HG02678 (cell line): ENCODE measurements around the gene RAB2B.

Source experiments
- ATAC-seq: cut with Tn5 transposase; IDR thresholded peaks from one replicate; pipeline ENCODE4 v1.9.1; 2021; ENCODE audit warnings: mild to moderate bottlenecking, moderate library complexity; ENCODE audit not compliant: unreplicated experiment

The RAB2B gene

GRCh38 chr14:21476925-21477681 is at the start of gene RAB2B, which contains the start of gene TOX4:
RAB2B (minus strand) TSS chr14:21476959; CDS start chr14:21476872, 87 bp downstream.
TOX4 (plus strand) TSS chr14:21477195; CDS start chr14:21477279, 84 bp downstream.
- peak; percentile 100 for ATAC-seq

- ATAC-seq = peak; percentile 64
Measured at GRCh38 chr14:21525962-21526671, 49.4 kb upstream of the RAB2B start, which contains the start of gene SALL2. SALL2 (minus strand) TSS chr14:21526346; CDS start chr14:21526127, 219 bp downstream.

GRCh38 chr14:21525571-21525961 is 48.8 kb upstream of the RAB2B start:
- no peak for ATAC-seq

- ATAC-seq = no peak
Measured at GRCh38 chr14:21524575-21525490, 48.1 kb upstream of the RAB2B start.

GRCh38 chr14:21523203-21523602 is 46.4 kb upstream of the RAB2B start:
- no peak for ATAC-seq

GRCh38 chr14:21521501-21521900 is 44.7 kb upstream of the RAB2B start:
- ATAC-seq = no peak

GRCh38 chr14:21520767-21521166 is 44.0 kb upstream of the RAB2B start:
- no peak for ATAC-seq

- no peak for ATAC-seq
Measured at GRCh38 chr14:21518725-21519124, 42.0 kb upstream of the RAB2B start.

GRCh38 chr14:21514341-21514740 is 37.6 kb upstream of the RAB2B start:
- no peak for ATAC-seq

- peak; percentile 98 for ATAC-seq
Measured at GRCh38 chr14:21510735-21511657, 34.2 kb upstream of the RAB2B start, which contains the start of gene METTL3. METTL3 (minus strand) TSS chr14:21511340; CDS start chr14:21511223, 117 bp downstream.

- no peak for ATAC-seq
Measured at GRCh38 chr14:21509432-21510143, 32.8 kb upstream of the RAB2B start.

GRCh38 chr14:21506557-21506956 is 29.8 kb upstream of the RAB2B start:
- ATAC-seq = no peak

- ATAC-seq = peak; percentile 85
Measured at GRCh38 chr14:21505012-21505553, 28.3 kb upstream of the RAB2B start.

- ATAC-seq = no peak
Measured at GRCh38 chr14:21503376-21503775, 26.6 kb upstream of the RAB2B start.

- ATAC-seq = no peak
Measured at GRCh38 chr14:21501568-21501967, 24.8 kb upstream of the RAB2B start.

- no peak for ATAC-seq
Measured at GRCh38 chr14:21498540-21499526, 22.1 kb upstream of the RAB2B start.

GRCh38 chr14:21496453-21496852 is 19.7 kb upstream of the RAB2B start:
- ATAC-seq = no peak
